H9 (cell line): ENCODE data around the gene GRB7. TPM values are rescaled to one million over a fixed set of nuclear protein-coding genes. Genes with fewer than 3 reads are reported as not detected.

Experiments used
- DNase-seq: peaks from one replicate; pipeline ENCODE4 v3.0.0-alpha.2; 2017
- H2AFZ ChIP-seq: one replicate; pipeline ENCODE4 v1.6.1; 2013; ENCODE audit warnings: mild to moderate bottlenecking, low read length, control low read depth, moderate library complexity
- H2AK5ac ChIP-seq: 2 replicates; pipeline ENCODE4 v1.6.1; 2013; ENCODE audit warnings: low read length, control low read depth, mixed read lengths; ENCODE audit not compliant: insufficient read length
- H2BK120ac ChIP-seq: one replicate; pipeline ENCODE4 v1.6.1; 2013; ENCODE audit warnings: low read depth, mild to moderate bottlenecking, low read length, control low read depth, inconsistent platforms; ENCODE audit not compliant: poor library complexity, severe bottlenecking
- H2BK12ac ChIP-seq: 2 replicates; pipeline ENCODE4 v1.6.1; 2013; ENCODE audit warnings: low read length, control low read depth, mixed read lengths, low read depth; ENCODE audit not compliant: insufficient read length
- H2BK15ac ChIP-seq: 2 replicates; pipeline ENCODE4 v1.6.1; 2013; ENCODE audit warnings: low read depth, low read length, control low read depth
- H2BK20ac ChIP-seq: one replicate; pipeline ENCODE4 v1.6.1; 2013; ENCODE audit warnings: low read depth, mild to moderate bottlenecking, low read length, control low read depth, inconsistent platforms; ENCODE audit not compliant: poor library complexity, severe bottlenecking
- H2BK5ac ChIP-seq: 2 replicates; pipeline ENCODE4 v1.6.1; 2013; ENCODE audit warnings: low read length, control low read depth, mixed read lengths; ENCODE audit not compliant: insufficient read length
- H3K14ac ChIP-seq: 2 replicates; pipeline ENCODE4 v1.6.1; 2013; ENCODE audit warnings: low read length, control low read depth; ENCODE audit not compliant: insufficient read depth
- H3K18ac ChIP-seq: 2 replicates; pipeline ENCODE4 v1.6.1; 2013; ENCODE audit warnings: low read depth, mild to moderate bottlenecking, mixed read lengths, low read length, control low read depth; ENCODE audit not compliant: insufficient read length
- H3K23ac ChIP-seq: 2 replicates; pipeline ENCODE4 v1.6.1; 2013; ENCODE audit warnings: low read length, control low read depth, mixed read lengths, low read depth; ENCODE audit not compliant: insufficient read length
- H3K23me2 ChIP-seq: 2 replicates; pipeline ENCODE4 v1.6.1; 2013; ENCODE audit warnings: low read depth, mild to moderate bottlenecking, mixed read lengths, low read length, control low read depth; ENCODE audit not compliant: insufficient read length, poor library complexity, severe bottlenecking
- H3K27ac ChIP-seq: 2 replicates; pipeline ENCODE4 v1.5.1; 2013; ENCODE audit warnings: low read length, control low read depth, mixed read lengths, low read depth; ENCODE audit not compliant: insufficient read length
- H3K27me3 ChIP-seq: 2 replicates; pipeline ENCODE4 v1.6.1; 2013; ENCODE audit warnings: low read length, control low read depth, inconsistent platforms; ENCODE audit not compliant: insufficient read depth
- H3K4ac ChIP-seq: 2 replicates; pipeline ENCODE4 v1.6.1; 2013; ENCODE audit warnings: low read depth, mild to moderate bottlenecking, control low read depth, inconsistent platforms, low read length, moderate library complexity
- H3K4me1 ChIP-seq: 2 replicates; pipeline ENCODE4 v1.6.1; 2013; ENCODE audit warnings: low read length, control low read depth, inconsistent platforms; ENCODE audit not compliant: insufficient read depth
- H3K4me2 ChIP-seq: 2 replicates; pipeline ENCODE4 v1.6.1; 2013; ENCODE audit warnings: low read length, control low read depth, mixed read lengths; ENCODE audit not compliant: insufficient read length, insufficient read depth
- H3K56ac ChIP-seq: 2 replicates; pipeline ENCODE4 v1.6.1; 2013; ENCODE audit warnings: low read depth, mild to moderate bottlenecking, mixed read lengths, low read length, control low read depth; ENCODE audit not compliant: insufficient read length
- H3K79me1 ChIP-seq: 2 replicates; pipeline ENCODE4 v1.6.1; 2013; ENCODE audit warnings: low read depth, mild to moderate bottlenecking, moderate library complexity, low read length, control low read depth, inconsistent platforms; ENCODE audit not compliant: insufficient read depth, poor library complexity, severe bottlenecking
- H3K79me2 ChIP-seq: 2 replicates; pipeline ENCODE4 v1.6.1; 2013; ENCODE audit warnings: low read length, control low read depth, inconsistent platforms; ENCODE audit not compliant: insufficient read depth
- H3K9ac ChIP-seq: 2 replicates; pipeline ENCODE4 v1.6.1; 2013; ENCODE audit warnings: low read length, control low read depth, mixed read lengths; ENCODE audit not compliant: insufficient read length; ENCODE audit errors: extremely low read depth
- H3K9me3 ChIP-seq: one replicate; pipeline ENCODE4 v1.6.1; 2013; ENCODE audit warnings: low read depth, low read length, inconsistent platforms; ENCODE audit not compliant: control insufficient read depth
- H3T11ph ChIP-seq: one replicate; pipeline ENCODE4 v1.6.1; 2013; ENCODE audit warnings: mild to moderate bottlenecking, low read length, control low read depth, inconsistent platforms
- H4K20me1 ChIP-seq: one replicate; pipeline ENCODE4 v1.6.1; 2013; ENCODE audit not compliant: control insufficient read depth, insufficient read length, insufficient read depth
- H4K5ac ChIP-seq: 2 replicates; pipeline ENCODE4 v1.6.1; 2013; ENCODE audit warnings: low read depth, mild to moderate bottlenecking, mixed read lengths, low read length, control low read depth; ENCODE audit not compliant: insufficient read length
- H4K8ac ChIP-seq: replicated peaks from 2 replicates; pipeline ENCODE4 v1.6.1; 2013; ENCODE audit warnings: low read length, control low read depth, mixed read lengths, low read depth; ENCODE audit not compliant: insufficient read length
- H4K91ac ChIP-seq: 2 replicates; pipeline ENCODE4 v1.6.1; 2013; ENCODE audit warnings: low read depth, mild to moderate bottlenecking, moderate library complexity, mixed read lengths, low read length, control low read depth; ENCODE audit not compliant: insufficient read length
- H3K27ac Mint-ChIP-seq, 3 experiments: 2 replicates in 2 of 3; 3 replicates in 1 of 3; pipeline ENCODE4 v1.8.0; 2020 to 2021; ENCODE audit warnings: mixed read lengths in 3 of 3, mild to moderate bottlenecking in 1 of 3, moderate library complexity in 1 of 3
- H3K27me3 Mint-ChIP-seq: 2 replicates; pipeline ENCODE4 v1.8.0; 2021; ENCODE audit warnings: low read depth, mild to moderate bottlenecking, moderate library complexity, mixed read lengths
- H3K36me3 Mint-ChIP-seq, 3 experiments: 2 replicates in 2 of 3; 3 replicates in 1 of 3; pipeline ENCODE4 v1.8.0; 2020 to 2021; ENCODE audit warnings: low read depth in 3 of 3, mixed read lengths in 3 of 3; ENCODE audit not compliant: insufficient read depth in 1 of 3
- H3K4me1 Mint-ChIP-seq, 2 experiments: 2 replicates each; pipeline ENCODE4 v1.8.0; 2020; ENCODE audit warnings: mixed read lengths in 2 of 2
- H3K4me3 Mint-ChIP-seq, 2 experiments: 2 replicates in 1 of 2; 3 replicates in 1 of 2; pipeline ENCODE4 v1.8.0; 2020 to 2021; ENCODE audit warnings: mild to moderate bottlenecking in 2 of 2, mixed read lengths in 2 of 2, moderate library complexity in 1 of 2
- H3K9me3 Mint-ChIP-seq, 2 experiments: 2 replicates in 1 of 2; 3 replicates in 1 of 2; pipeline ENCODE4 v1.8.0; 2020; ENCODE audit warnings: mild to moderate bottlenecking in 2 of 2, mixed read lengths in 2 of 2, moderate library complexity in 1 of 2
- CTCF ChIP-seq: fragments of 200-600 bp; sonication (generic); conservative IDR thresholded peaks from 3 replicates; pipeline ENCODE4 v1.8.0; 2021; ENCODE audit warnings: antibody characterized with exemption, mild to moderate bottlenecking
- WGBS: extraction: QIAGEN DNeasy Blood & Tissue Kit; methylation state at CpG from one replicate; pipeline ENCODE4 v1.1.7; 2013; ENCODE audit warnings: missing lambda C conversion rate, low lambda C conversion rate, mixed read lengths; ENCODE audit not compliant: insufficient read length; ENCODE audit errors: extremely low coverage; 5-methylcytosine and 5-hydroxymethylcytosine counted together
- total RNA-seq: library from RNA; stranded (reverse); gene quantifications from 2 replicates; pipeline ENCODE4 v1.2.1, GENCODE V29; 2021

Gene GRB7
- total RNA-seq, 1 experiment from 2014 or later, result 55.0 TPM

GRCh38 chr17:39701784-39702422 lies 35.8 kb upstream of the GRB7 start:
- H3K9me3 Mint-ChIP-seq, result no peaks in the 10 kb centered on the region
- WGBS, result no CpG with 5 or more reads among the region's 4 CpGs

More at GRCh38 chr17:39701784-39702422, 35.8 kb upstream of the GRB7 start:
- H3K4me3 Mint-ChIP-seq, result peak overlapping the region; percentile 92 to 97
- no peak overlapping the region for H4K91ac ChIP-seq
- H3K23me2 ChIP-seq, result peaks cover 8% of the 10 kb centered on the region
- no peak overlapping the region for H2BK5ac ChIP-seq
- H4K5ac ChIP-seq, result no peak overlapping the region
- no peak overlapping the region for H3K56ac ChIP-seq
- H3K4me2 ChIP-seq, result peak overlapping the region; percentile 95
- H3K9me3 ChIP-seq, result no peaks in the 10 kb centered on the region
- H3K27me3 ChIP-seq, result no peaks in the 10 kb centered on the region
- H3K18ac ChIP-seq, result no peak overlapping the region
- no peak overlapping the region for H3K27ac ChIP-seq
- no peak overlapping the region for H3K4ac ChIP-seq
- no peaks in the 10 kb centered on the region for H4K20me1 ChIP-seq
- H3K14ac ChIP-seq, result no peak overlapping the region
- peak overlapping the region; percentile 57 to 88 (median 76); a peak in 3 of 7 replicates for H3K27ac Mint-ChIP-seq
- H3K23ac ChIP-seq, result no peak overlapping the region
- H3K36me3 Mint-ChIP-seq, result peaks cover 12 to 36% (median 26%) of the 10 kb centered on the region in 3 experiments
- DNase-seq, result no peak
- H3K79me2 ChIP-seq, result peaks cover 49% of the 10 kb centered on the region
- H3K9ac ChIP-seq, result no peak overlapping the region
- no peak overlapping the region for H3T11ph ChIP-seq
- H3K27me3 Mint-ChIP-seq, result no peaks in the 10 kb centered on the region; the same call in 1 of the 2 replicates
- TF ChIP-seq CTCF, result no peak
- H2AK5ac ChIP-seq, result no peak overlapping the region
- H3K79me1 ChIP-seq, result no peaks in the 10 kb centered on the region
- no peak overlapping the region for H2BK12ac ChIP-seq
- H2BK120ac ChIP-seq, result no peak overlapping the region
- H4K8ac ChIP-seq, result no peak overlapping the region
- peaks cover 18% of the 10 kb centered on the region for H3K4me1 ChIP-seq
- no peak overlapping the region for H2AFZ ChIP-seq
- H2BK20ac ChIP-seq, result no peak overlapping the region
- no peak overlapping the region for H2BK15ac ChIP-seq
- peaks cover 61 to 71% of the 10 kb centered on the region in 2 experiments for H3K4me1 Mint-ChIP-seq
